Activated CD8-positive, alpha-beta memory T cell treated with anti-CD3 and anti-CD28 coated beads, Interleukin-2, amount 10 ng/mL, durations not matched to agents 7 days and 5 days (primary cell): Measurements from ENCODE around the gene ADAM17. TPM values are rescaled to one million over a fixed set of nuclear protein-coding genes. Genes with fewer than 3 reads are reported as not detected.
A peak's percentile ranks its signal among the peaks of the same experiment; 100 is the strongest.
"Not testable (repeated sequence)": the region's sequence is repeated elsewhere in the genome, so short reads cannot be mapped to it uniquely, and the experiment has no call there.

Experiments
- ATAC-seq: fragments of 150-1000 bp; cut with Tn5 transposase; one replicate; pipeline ENCODE4 v1.10.0; 2021; ENCODE audit warnings: moderate library complexity
- CTCF ChIA-PET: fragments of 350-600 bp; sonication (Branson Sonifier 250); formaldehyde crosslinking; loops from one replicate; lab custom pipeline; 2021; ENCODE audit warnings: antibody characterized with exemption; lab: Charles Lee
- DNase-seq: peaks from one replicate; pipeline ENCODE4 v3.0.0-alpha.2; 2020
- H3K27ac Mint-ChIP-seq: one replicate; pipeline ENCODE4 v1.8.0; 2021; ENCODE audit warnings: mild to moderate bottlenecking, mixed read lengths
- H3K27me3 Mint-ChIP-seq: one replicate; pipeline ENCODE4 v1.8.0; 2021; ENCODE audit warnings: mixed read lengths
- H3K36me3 Mint-ChIP-seq: one replicate; pipeline ENCODE4 v1.8.0; 2021; ENCODE audit warnings: mild to moderate bottlenecking, mixed read lengths
- H3K4me1 Mint-ChIP-seq: one replicate; pipeline ENCODE4 v1.8.0; 2021; ENCODE audit warnings: mixed read lengths
- H3K4me3 Mint-ChIP-seq: one replicate; pipeline ENCODE4 v1.8.0; 2021; ENCODE audit warnings: mild to moderate bottlenecking, moderate library complexity, mixed read lengths
- H3K9me3 Mint-ChIP-seq: one replicate; pipeline ENCODE4 v1.8.0; 2022; ENCODE audit warnings: low read depth, mixed read lengths
- total RNA-seq, 2 experiments: library from RNA; stranded (reverse); gene quantifications; one replicate each; pipeline ENCODE4 v1.2.3, GENCODE V29; 2021

ADAM17 gene
- total RNA-seq, 2 experiments from 2014 or later: 20.0 to 25.5 TPM

GRCh38 chr2:9533663-9534062 is 22.0 kb downstream of the ADAM17 start:
- Mint-ChIP-seq H3K27ac (no peak overlapping the region), H3K27me3 (no peaks in the 10 kb centered on the region), H3K9me3 (no peaks in the 10 kb centered on the region), H3K4me1 (peaks cover 14% of the 10 kb centered on the region), H3K4me3 (no peak overlapping the region), H3K36me3 (peaks cover 29% of the 10 kb centered on the region)
- DNase-seq (no peak), ATAC-seq (no peak)
- CTCF ChIA-PET: interaction anchor here (0.6 to 0.7 kb wide), 2 partner anchors 16 to 1677 kb away, joined by 3 to 4 read pairs; no protein-coding TSS in a partner anchor

GRCh38 chr2:9532421-9532820 is 23.2 kb downstream of the ADAM17 start:
- no peak for ATAC-seq
- CTCF ChIA-PET: interaction anchor here (1.0 kb wide), 1 partner anchor 23 kb away, joined by 3 read pairs; the partner anchor contains the start of gene ADAM17
- Mint-ChIP-seq H3K4me3 (no peak overlapping the region), H3K9me3 (no peaks in the 10 kb centered on the region), H3K36me3 (peaks cover 33% of the 10 kb centered on the region), H3K27ac (no peak overlapping the region), H3K27me3 (no peaks in the 10 kb centered on the region), H3K4me1 (peaks cover 14% of the 10 kb centered on the region)
- DNase-seq: no peak

GRCh38 chr2:9527995-9528787 is 27.4 kb downstream of the ADAM17 start:
- CTCF ChIA-PET: no interaction called here
- Mint-ChIP-seq H3K9me3 (no peaks in the 10 kb centered on the region), H3K27me3 (no peaks in the 10 kb centered on the region), H3K4me3 (no peak overlapping the region), H3K36me3 (peaks cover 37% of the 10 kb centered on the region), H3K4me1 (no peaks in the 10 kb centered on the region), H3K27ac (no peak overlapping the region)
- DNase-seq: no peak
- ATAC-seq: no peak

GRCh38 chr2:9525266-9525665 is 30.4 kb downstream of the ADAM17 start:
- H3K27me3 Mint-ChIP-seq: no peaks in the 10 kb centered on the region
- H3K4me1 Mint-ChIP-seq: no peaks in the 10 kb centered on the region
- no peak overlapping the region for H3K27ac Mint-ChIP-seq
- no peaks in the 10 kb centered on the region for H3K9me3 Mint-ChIP-seq
- H3K36me3 Mint-ChIP-seq: peaks cover 46% of the 10 kb centered on the region
- DNase-seq (no peak), ATAC-seq (no peak)
- no peak overlapping the region for H3K4me3 Mint-ChIP-seq
- CTCF ChIA-PET: interaction anchor here (1.2 kb wide), 1 partner anchor 26 kb away, joined by 3 read pairs; no protein-coding TSS in a partner anchor

- CTCF ChIA-PET: no interaction called here
- no peak overlapping the region for H3K27ac Mint-ChIP-seq
- ATAC-seq: no peak
- peaks cover 49% of the 10 kb centered on the region for H3K36me3 Mint-ChIP-seq
- H3K4me1 Mint-ChIP-seq: peaks cover 3% of the 10 kb centered on the region
- no peak for DNase-seq
- H3K4me3 Mint-ChIP-seq: no peak overlapping the region
- H3K9me3 Mint-ChIP-seq: no peaks in the 10 kb centered on the region
- no peaks in the 10 kb centered on the region for H3K27me3 Mint-ChIP-seq
These were observed 31.3 kb downstream of the ADAM17 start for GRCh38 chr2:9524291-9524690.

GRCh38 chr2:9519250-9519649 is 36.4 kb downstream of the ADAM17 start:
- no peak overlapping the region for H3K27ac Mint-ChIP-seq
- H3K9me3 Mint-ChIP-seq: no peaks in the 10 kb centered on the region
- peaks cover 45% of the 10 kb centered on the region for H3K36me3 Mint-ChIP-seq
- no peaks in the 10 kb centered on the region for H3K27me3 Mint-ChIP-seq
- ATAC-seq (no peak), DNase-seq (no peak)
- CTCF ChIA-PET: no interaction called here
- no peak overlapping the region for H3K4me3 Mint-ChIP-seq
- peaks cover 3% of the 10 kb centered on the region for H3K4me1 Mint-ChIP-seq

- Mint-ChIP-seq H3K36me3 (peaks cover 48% of the 10 kb centered on the region), H3K27ac (no peak overlapping the region), H3K4me1 (peaks cover 3% of the 10 kb centered on the region), H3K9me3 (no peaks in the 10 kb centered on the region), H3K27me3 (no peaks in the 10 kb centered on the region), H3K4me3 (no peak overlapping the region)
- ATAC-seq (no peak), DNase-seq (no peak)
- CTCF ChIA-PET: no interaction called here
These were observed 36.9 kb downstream of the ADAM17 start for GRCh38 chr2:9518780-9519179.

GRCh38 chr2:9518163-9518562 is 37.5 kb downstream of the ADAM17 start:
- Mint-ChIP-seq H3K27me3 (no peaks in the 10 kb centered on the region), H3K27ac (no peak overlapping the region), H3K4me1 (peaks cover 3% of the 10 kb centered on the region), H3K9me3 (no peaks in the 10 kb centered on the region), H3K36me3 (peaks cover 49% of the 10 kb centered on the region), H3K4me3 (no peak overlapping the region)
- CTCF ChIA-PET: interaction anchor here (0.6 to 1.5 kb wide), 2 partner anchors 16 to 21 kb away, joined by 3 read pairs; no protein-coding TSS in a partner anchor
- ATAC-seq (no peak), DNase-seq (no peak)

- no peaks in the 10 kb centered on the region for H3K9me3 Mint-ChIP-seq
- CTCF ChIA-PET: interaction anchor here (0.6 to 1.5 kb wide), 3 partner anchors 17 to 467 kb away, joined by 3 to 4 read pairs (median 3); no protein-coding TSS in a partner anchor
- no peaks in the 10 kb centered on the region for H3K27me3 Mint-ChIP-seq
- DNase-seq (no peak), ATAC-seq (no peak)
- peaks cover 3% of the 10 kb centered on the region for H3K4me1 Mint-ChIP-seq
- H3K36me3 Mint-ChIP-seq: peaks cover 52% of the 10 kb centered on the region
- H3K4me3 Mint-ChIP-seq: no peak overlapping the region
- peak overlapping the region; percentile 29 for H3K27ac Mint-ChIP-seq
These were observed 38.4 kb downstream of the ADAM17 start for GRCh38 chr2:9517118-9517782.

- CTCF ChIA-PET, H3K4me1 Mint-ChIP-seq, H3K4me3 Mint-ChIP-seq, H3K27ac Mint-ChIP-seq, H3K9me3 Mint-ChIP-seq, ATAC-seq, DNase-seq, H3K27me3 Mint-ChIP-seq: not testable (repeated sequence)
- peaks cover 34% of the 10 kb centered on the region for H3K36me3 Mint-ChIP-seq
These were observed 41.7 kb downstream of the ADAM17 start for GRCh38 chr2:9513946-9514345.

- H3K27ac Mint-ChIP-seq: peak overlapping the region; percentile 41
- no peak overlapping the region for H3K4me3 Mint-ChIP-seq
- peaks cover 33% of the 10 kb centered on the region for H3K36me3 Mint-ChIP-seq
- no peak for DNase-seq
- H3K27me3 Mint-ChIP-seq: no peaks in the 10 kb centered on the region
- no peaks in the 10 kb centered on the region for H3K9me3 Mint-ChIP-seq
- CTCF ChIA-PET: interaction anchor here (1.1 kb wide), 2 partner anchors 10 to 21 kb away, joined by 3 read pairs; no protein-coding TSS in a partner anchor
- no peak for ATAC-seq
- no peaks in the 10 kb centered on the region for H3K4me1 Mint-ChIP-seq
These were observed 46.7 kb downstream of the ADAM17 start for GRCh38 chr2:9508931-9509330.

GRCh38 chr2:9498210-9498609 is 57.4 kb downstream of the ADAM17 start:
- CTCF ChIA-PET: interaction anchor here (1.3 kb wide), 1 partner anchor 11 kb away, joined by 3 read pairs; no protein-coding TSS in a partner anchor
- ATAC-seq: no peak

GRCh38 chr2:9497017-9497416 is 58.6 kb downstream of the ADAM17 start:
- Mint-ChIP-seq H3K27ac (no peak overlapping the region), H3K4me1 (peaks cover 26% of the 10 kb centered on the region), H3K9me3 (no peaks in the 10 kb centered on the region), H3K4me3 (no peak overlapping the region), H3K27me3 (no peaks in the 10 kb centered on the region), H3K36me3 (peaks cover 49% of the 10 kb centered on the region)
- ATAC-seq (no peak), DNase-seq (no peak)
- CTCF ChIA-PET: no interaction called here

More at GRCh38 chr2:9498210-9498609, 57.4 kb downstream of the ADAM17 start:
- H3K27me3 Mint-ChIP-seq: no peaks in the 10 kb centered on the region
- no peak for DNase-seq
- H3K4me3 Mint-ChIP-seq: no peak overlapping the region
- no peaks in the 10 kb centered on the region for H3K9me3 Mint-ChIP-seq
- peaks cover 27% of the 10 kb centered on the region for H3K4me1 Mint-ChIP-seq
- H3K27ac Mint-ChIP-seq: no peak overlapping the region
- peaks cover 50% of the 10 kb centered on the region for H3K36me3 Mint-ChIP-seq
